Measurements from ENCODE around the gene RPTOR.

Gene RPTOR

DNA sequence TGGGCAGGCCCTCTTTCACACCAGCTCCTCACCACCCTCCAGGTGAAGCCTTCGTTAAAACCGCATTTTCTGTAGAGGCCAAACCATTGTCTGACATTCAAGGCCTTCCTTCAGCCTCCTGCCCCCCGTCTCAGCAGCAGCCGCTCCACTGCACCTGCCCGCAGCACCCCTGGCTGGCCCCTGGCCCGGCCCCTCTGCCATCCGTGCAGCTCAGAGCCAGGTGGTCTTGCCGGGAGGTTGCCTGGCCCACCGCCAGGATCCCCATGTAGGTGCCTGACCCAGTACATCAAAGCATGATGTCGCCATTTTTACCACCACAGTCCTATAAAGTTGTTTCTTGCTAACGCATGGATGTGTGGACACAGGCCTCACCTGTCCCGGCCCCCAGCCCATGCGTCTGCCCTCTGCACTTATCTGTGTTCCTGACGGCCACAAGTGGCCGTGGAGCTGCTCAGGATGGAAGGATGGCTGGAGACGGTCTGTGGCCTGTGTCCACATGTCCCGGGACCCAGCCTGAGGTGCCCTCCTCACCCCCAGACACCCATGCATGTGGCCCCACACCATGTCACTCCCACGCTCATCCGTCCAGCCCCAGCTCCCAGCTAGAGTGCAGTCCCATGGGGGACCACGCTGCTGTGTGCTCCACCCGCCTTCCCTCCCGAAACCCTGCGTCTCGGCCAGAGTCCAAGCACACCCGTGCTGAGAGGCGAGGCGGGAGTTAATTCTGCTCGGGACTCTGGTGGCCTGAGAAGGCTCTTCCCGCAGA, 357.7 kb downstream of the RPTOR start:
- DNase-seq, result no peak

DNA sequence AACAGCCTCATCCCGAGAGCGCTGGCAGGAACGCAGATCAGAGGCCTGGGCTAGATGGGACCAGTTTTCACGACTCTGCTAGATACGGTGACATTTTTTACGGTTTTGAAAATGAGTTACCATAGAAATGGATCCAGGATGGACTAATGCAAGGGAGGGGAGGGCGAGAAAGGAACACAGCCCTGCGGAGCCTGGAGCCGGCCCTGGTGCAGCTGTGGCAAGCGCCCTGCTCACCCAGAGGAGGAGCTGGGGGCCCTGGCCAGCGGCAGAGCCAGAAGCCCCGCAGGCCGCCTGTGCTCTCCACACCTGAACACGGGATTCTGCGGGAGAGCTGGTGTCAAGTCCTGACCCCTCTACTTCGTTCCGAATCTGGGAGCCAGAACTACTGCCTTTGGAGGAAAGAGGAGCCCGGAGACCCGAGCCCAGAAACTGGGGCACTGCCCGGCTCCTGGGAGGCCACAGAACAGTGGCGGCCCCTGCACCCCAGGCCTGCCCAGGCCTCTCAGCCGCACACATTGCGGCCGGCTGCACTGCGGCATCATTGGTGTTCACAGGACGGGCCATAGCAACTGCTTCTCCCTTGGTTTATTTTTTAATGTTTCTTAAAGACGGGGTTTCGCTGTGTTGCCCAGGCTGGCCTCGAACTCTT, 358.4 kb downstream of the RPTOR start:
- no peak for DNase-seq

DNA sequence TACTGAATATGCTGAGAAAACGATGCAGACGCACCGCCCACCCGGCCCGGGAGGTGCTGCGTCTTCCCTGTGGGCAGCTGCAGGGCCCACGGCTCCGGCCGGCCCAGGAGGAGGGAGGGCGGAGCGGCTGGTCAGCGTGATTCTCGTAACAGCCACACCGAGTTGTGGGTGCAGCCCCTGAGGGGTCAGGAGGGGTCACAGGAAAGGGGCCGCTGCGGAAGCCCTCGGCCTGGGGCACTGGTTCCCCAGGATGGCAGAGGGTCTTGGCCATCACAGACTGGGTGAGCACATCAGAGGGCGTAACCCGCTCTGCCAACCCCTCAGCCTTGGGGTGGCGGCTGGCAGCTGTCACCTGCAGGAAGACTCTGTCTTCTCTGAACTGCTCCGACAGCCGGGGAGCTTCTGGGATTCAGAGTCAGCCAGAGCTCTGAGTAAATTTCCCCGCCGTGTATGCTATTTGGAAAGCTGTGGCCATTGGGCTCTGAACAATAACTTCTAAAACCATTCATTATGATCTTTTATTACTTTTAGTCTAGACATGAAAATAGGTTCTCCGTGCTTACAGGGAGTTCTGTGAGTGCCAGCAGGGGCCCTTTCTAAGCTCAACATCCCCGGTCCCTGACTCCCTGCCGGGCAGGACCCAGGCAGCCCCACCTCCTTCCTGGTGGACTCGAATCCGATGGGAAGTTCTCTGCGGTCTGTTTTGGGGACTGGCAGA, 359.6 kb downstream of the RPTOR start:
- DNase-seq, result no peak

DNA sequence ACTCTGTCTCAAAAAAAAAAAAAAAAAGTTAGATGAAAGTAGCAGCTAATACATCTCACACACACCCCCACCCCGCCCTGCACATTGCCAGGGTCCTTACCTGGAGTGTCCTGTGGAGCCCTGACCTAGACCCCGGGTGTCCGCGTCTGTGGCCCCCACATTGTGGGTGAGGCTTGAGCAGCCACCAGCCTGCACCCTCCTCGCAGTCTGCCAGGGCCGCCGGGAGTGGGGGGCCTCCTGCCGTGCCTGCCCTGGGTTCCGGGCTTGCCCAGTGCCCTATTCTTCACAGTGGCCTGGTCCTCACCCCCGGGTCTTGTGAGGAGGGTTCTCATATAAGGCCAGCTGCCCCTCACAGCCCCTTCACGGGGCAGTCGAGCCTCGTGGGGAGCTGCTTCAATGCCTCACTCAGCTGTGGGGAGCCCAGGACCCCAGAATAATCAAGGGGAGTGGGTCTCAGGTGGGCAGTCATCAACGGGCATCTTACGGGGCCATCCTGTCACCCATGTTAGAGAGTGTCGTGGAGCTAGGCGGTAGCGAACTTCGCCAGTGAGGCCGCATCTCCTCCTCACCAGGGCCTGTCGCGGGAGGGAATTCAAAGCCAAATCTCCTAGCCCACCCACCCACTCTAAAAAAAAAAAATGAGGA, 361.1 kb downstream of the RPTOR start:
- no peak for DNase-seq

DNA sequence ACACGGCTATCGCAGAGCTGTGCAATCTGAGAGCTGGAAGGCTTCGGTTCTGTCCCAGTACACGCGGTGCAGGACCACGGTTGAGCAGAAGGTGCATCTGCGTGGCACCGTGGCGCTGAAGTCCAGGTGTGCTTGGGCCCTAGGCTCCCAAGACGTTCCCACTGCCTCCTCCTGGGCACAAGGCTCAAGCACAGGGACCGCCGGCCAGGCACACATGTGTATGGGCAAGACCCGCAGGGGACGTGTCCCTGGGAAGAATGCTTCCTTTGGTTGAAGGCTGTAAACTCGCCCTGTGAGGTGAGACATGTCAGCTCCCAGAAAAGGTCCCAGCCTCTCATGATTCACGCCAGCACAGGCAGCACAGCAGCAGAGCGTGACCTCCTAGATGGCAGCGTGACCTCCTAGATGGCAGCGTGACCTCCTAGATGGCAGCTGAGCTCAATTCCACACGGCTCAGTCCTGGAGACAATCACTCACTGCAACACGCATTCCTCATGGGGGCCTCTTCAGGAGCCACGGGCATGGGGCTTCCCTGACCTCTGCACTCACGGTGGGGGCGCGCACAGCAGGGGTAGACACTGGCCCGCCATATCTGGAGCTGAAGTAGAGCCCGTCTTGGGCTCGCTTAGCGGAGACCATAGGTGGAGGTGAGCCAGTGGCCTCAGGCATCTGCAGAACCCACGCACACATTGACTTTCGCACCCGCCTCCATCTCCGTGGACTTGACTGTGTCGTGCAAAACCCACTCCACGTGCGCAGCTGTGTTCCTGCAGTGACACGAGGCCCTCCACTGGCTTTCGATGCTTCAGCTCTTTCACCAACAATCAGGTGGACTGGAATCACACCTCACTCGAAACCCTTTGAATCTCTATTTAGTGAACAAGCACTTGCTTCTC, 362.0 kb downstream of the RPTOR start:
- DNase-seq, result no peak

DNA sequence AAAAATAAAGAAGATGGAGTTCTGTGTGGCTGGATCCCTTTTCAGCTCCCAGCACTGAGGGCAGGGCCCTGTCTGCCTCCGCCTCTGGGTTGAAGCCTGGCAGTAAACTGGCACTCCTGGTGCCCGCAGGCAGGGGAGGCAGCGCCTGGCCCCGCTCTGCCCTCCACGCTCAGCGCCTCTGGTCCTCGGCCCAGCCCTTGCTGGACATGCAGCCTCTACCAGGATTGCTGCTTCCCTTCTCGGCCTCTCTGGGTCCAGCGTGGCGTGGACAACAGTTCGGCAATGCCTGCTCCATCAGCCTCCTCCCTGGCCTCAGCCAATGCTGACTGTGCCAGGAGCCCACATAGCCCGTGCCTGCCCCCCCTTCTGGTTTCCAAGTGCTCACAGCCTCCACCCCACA, 362.6 kb downstream of the RPTOR start:
- no peak for DNase-seq

DNA sequence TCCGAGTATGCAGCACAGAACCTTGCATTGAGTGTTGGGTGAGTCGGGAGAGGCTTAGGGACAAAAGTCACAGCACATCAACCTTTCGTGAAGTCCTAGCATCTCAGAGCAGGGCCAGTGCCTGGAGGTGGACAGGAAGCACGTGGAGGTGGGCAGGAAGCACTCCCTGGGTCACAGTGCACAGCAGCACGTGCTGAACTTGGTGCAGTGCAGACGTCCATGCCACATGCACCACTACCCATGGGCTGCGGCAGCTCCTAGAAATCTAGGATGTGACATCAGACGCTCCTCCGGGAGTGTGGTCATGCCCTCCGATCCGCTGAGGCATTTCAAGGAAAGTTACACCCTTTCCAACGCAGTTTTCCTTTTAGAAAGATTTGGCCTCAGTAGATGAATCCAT, 363.6 kb downstream of the RPTOR start:
- no peak for DNase-seq

DNA sequence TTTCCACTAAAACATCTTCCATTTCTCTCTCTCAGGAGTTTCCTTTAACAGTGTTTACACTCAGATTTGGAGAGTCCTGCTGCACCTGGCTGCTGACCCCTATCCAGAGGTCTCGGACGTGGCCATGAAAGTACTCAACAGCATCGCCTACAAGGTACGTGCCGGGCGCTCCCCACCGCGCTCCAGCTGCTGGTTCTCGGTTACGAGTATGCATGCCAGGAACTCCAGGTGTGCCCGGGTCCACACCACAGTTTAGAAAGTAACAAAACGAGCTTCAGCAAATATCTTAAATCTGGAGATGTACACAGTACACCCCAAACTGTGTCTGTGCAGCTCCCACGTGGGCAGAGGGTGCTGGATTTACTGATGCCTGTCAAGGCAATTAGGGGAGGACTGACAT, 364.1 kb downstream of the RPTOR start:
- DNase-seq, result no peak

DNA sequence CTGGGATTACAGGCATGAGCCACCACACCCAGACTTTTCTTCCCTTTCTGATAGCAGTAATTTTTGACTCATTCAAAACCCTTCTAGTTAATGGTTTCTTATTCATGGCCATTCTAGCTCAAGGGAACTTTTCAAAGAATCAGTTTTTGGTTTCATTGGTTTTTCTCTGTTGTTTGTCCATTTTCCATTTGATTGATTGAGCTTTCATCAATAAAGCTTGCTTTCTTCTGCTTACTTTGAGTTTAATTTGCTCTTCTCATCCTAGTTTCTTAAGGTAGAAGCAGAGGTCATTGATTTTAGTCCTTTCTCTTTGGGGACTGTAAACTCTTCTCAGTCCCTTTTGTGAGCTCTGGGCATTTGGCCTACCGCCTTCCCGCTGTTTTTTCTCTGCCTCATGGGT, 365.0 kb downstream of the RPTOR start:
- DNase-seq, result no peak

DNA sequence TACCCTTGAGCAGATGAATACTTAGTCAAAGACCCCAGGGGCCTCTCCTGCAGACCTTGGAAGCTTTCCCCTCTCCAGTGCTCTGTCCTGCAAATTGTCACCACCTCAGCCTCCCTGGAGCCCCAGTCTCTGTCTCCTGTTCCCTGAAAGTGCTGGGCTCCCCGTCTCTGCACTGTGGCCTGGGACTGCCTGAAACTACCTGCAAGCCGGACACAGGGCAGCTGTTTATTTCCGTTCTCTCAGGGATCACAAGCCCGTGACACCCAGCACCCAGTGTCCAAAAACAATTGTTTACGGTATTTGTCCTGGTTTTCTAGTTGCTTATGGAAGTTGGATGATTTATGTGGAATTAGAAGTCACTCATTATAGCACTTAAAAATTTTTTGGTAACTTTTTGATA, 365.4 kb downstream of the RPTOR start:
- DNase-seq, result no peak

DNA sequence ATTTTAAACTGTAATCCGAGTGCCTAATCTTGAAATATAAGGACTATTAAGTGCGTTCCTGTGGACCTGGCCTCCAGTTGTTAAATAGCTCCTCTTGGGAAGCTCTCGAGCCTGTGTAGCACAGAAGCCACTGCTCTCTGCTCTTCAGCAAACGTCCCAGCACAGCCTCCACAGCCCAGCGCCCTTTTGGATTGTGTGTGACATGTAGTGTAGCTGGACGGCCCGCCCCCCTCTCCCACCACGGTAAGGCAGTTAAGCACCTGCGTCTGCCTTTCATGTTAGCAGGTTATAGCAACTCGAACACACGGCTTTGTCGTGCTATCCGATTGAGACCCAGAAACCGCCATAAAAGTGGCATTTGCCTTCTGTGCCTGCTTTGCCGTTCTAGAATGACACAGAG, 367.8 kb downstream of the RPTOR start:
- no peak for DNase-seq

DNA sequence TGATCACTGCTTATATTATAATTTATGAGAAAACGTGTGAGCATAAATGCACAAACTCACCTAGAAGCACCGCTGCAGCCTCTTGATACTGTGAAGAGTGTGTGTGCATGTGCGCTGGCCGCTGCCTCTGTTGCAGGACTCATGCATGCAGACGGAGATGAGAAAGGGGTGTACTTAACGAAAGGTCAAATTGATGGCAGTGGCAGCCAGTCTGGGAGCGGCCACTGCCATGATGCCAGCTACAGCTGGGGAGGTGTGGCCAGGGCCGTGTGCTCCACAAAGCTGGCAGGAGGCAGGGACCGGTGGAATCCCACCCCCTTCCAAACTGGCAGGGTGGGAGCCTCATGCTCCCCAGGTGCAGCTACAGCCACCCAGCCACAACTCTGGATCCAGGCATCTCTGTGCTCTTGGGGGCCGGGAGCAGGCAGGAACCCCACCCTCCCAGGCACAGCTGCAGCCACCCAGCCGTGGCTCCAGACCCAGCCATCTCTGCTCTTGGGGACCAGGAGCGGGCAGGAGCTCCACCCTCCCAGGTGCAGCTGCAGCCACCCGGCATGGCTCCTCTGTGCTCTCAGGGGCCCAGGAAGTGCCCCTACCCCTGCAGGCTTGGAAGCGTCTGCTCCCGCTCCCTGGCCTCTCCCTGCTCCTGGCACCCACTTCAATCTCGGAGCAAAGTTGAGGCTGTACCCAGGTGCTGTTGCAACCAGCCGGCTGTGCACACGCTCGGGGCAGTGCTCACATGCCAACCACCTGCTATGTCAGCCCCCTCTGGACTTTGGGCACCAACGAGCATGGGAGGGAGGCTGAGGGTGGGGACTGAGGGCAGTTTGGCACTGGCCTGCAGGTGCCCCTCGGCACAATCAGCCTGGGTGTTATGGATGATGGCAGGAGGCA, 369.5 kb downstream of the RPTOR start:
- DNase-seq, result no peak

DNA sequence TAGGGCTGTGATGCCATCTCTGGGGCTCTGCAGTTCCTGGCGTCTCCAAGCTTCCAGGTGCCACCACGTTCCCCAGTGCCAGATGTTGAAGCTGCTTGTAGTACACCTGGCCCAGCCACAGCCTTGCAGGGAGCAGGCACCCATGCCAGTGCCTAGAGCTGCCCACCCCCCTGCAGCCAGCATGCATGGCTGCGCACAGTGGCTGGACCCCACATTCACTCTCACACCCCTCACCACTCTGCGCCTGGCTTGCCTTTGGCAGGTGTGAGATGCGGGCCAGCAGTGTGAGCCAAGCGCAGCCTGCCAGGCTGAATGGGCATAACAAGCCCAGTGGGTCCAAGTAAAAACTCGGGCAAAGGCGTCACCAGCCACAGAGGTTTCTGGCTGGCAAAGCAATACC, 371.6 kb downstream of the RPTOR start:
- no peak for DNase-seq

DNA sequence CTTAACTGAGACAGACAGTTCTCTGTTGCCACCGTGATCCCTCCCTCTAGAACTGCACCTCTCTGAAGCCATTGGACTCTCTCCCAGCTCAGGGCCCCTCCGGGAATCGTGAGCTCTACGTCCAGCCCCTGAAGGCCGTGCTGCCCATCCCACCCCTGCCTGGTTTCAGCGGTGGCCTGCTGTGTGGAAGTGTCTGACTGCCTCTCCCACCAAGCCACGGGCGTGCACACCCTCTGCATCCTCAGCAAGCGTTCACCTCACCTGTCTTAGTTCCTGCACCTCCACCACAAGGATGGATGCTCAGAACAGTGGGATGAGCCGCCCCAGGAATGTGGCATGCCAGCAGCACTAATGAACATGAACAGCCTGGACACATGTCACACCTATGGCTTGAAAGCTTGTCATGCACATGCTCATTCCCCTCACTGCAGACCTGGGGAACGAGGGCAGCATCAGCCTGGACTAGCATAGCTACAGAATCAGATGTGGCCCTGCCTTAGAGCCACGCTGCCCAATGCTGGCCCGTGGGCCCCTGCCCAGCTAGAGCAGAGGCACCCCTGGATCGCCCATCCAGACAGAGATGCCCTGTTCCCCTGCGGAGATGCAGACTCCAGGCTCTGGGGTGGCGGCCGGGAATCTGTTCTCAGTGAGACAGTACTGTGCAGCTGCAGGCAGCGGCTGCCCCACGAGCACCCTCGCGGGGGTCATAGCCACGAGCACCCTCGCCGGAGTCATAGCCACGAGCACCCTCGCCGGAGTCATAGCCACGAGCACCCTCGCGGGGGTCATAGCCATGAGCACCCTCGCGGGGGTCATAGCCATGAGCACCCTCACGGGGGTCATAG, 373.3 kb downstream of the RPTOR start:
- no peak for DNase-seq

DNA sequence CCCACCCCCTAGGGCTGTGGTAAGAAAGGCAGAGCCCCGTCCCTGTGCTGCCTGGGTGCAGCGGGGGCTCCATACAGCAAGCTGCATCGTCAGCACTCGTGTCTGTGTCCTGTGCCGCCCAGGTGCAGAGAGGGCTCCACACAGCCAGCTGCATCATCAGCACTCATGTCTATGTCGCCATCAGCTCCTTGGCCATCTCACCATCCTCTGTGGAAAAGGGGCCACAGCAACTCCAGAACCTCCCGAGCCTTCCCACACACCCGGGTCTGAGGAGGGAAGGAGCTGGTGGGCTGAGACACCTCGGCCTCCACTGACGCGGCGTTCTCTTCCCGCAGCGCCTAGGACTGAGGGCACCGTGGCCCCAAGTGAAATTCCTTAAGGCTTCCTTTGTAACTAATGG, 374.1 kb downstream of the RPTOR start:
- DNase-seq, result no peak

DNA sequence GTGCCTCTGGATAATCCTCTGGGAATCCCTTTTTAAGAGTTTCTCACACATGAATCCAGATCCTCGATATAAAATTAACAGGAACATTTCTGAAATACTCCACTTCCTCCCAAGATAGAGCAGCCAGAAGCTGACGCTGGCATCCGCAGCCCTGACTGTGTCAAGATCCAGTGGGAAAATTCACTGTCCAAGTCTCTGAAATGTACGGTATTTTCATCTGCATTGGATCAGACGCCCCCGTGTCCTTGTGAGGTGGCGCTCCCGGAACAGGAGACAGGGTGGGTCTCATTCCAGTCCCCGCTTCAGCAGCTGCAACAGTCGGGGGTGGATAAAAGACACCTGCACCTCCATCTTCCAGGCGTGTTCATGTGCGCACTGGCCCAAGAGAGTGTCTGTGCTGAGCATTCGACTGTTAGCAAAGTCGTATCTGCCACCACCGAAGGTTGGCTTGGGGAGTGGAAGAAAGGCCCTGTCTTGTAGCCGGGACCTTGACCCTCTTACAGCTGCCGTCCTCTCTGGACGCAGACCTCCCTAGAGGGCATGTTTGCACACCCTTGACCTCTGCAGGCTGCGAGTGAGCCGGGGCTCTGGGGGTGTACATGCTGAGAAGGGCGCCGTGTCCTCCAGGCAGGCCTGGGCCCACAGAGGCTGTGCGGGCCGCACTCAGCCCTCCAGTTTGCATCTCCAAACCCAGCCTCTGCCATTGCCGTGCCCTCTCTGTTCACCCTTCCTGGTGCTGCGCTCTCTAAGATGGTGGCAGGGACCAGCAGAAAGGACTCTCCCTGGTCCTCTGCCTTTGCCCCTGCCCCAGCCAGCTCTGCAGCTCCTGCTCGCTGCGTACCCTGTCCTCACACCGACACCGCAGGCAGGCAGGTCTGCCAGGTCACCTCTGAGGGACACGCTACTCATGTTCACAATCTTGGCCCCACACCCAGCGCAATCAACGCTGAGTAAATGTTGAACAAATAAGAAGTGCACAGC, 375.0 kb downstream of the RPTOR start:
- peak; percentile 76 for DNase-seq

DNA sequence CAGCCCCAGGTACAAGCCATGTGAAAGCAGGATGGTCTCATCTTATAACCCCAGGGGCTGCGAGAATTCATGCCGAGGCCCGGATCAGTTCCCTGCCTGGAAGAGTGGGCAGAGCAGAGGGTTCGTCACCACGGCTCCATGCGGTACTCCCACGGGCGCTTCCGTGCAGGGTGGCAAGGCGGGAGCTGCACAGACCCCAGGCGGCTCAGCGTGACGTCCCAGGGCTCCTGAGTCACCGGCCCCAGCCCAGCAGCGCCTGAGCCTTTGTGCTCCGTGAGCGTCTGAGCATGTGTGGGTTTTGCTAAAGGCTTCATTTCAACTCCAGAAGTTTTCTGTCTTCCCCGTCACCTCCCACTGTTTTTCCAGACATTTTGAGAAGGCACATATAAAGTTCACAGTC, 375.8 kb downstream of the RPTOR start:
- DNase-seq, result peak; percentile 87

DNA sequence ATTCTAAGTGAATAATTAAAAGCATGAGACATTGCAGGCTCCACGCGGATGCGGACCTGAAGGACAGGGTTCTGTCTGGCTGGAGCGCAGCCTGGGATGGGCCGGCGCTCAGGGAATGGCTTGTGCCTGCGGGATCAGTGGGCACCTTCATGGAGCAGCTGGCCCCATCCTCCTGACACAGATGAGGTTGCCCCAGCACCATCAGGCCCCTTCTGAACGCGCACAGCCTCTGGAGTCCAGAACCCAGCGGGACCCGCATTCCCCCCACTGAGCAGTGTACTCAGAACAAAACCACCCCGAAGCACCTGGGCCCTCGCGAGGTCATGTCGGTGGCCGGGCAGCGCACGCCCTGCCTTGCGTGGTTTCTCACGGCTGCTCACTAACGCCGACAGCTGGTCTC, 376.5 kb downstream of the RPTOR start:
- DNase-seq, result no peak

All from fibroblast of skin of scalp (primary cell).